Measurements from ENCODE around the gene UNC13B. TPM values are rescaled to one million over a fixed set of nuclear protein-coding genes. Genes with fewer than 3 reads are reported as not detected.

UNC13B gene
- total RNA-seq, 2 donors from 2014 or later: 12.9 to 14.6 TPM

GRCh38 chr9:35198191-35198590 is 36.4 kb downstream of the UNC13B start:
- no peak for TF ChIP-seq CTCF (IDR thresholded peaks at IDR 0.05)
- no peaks in the 10 kb centered on the region for H3K36me3 ChIP-seq
- no peak overlapping the region for H3K27ac ChIP-seq
- H3K9me3 ChIP-seq: peaks cover 0 to 9% of the 10 kb centered on the region in 2 donors
- H3K27me3 ChIP-seq: no peaks in the 10 kb centered on the region
- H3K4me1 ChIP-seq: peaks cover 0 to 4% of the 10 kb centered on the region in 2 donors
- no peak for DNase-seq (ENCODE audit: low spot score)
- no peak overlapping the region for H3K4me3 ChIP-seq

- Histone ChIP-seq H3K27me3 (no peaks in the 10 kb centered on the region), H3K4me1 (no peaks in the 10 kb centered on the region), H3K9me3 (peaks cover 0 to 29% of the 10 kb centered on the region in 2 donors), H3K36me3 (no peaks in the 10 kb centered on the region), H3K27ac (no peak overlapping the region), H3K4me3 (no peak overlapping the region)
- TF ChIP-seq CTCF (IDR thresholded peaks at IDR 0.05): no peak
- no peak for DNase-seq (ENCODE audit: low spot score)
Observed at GRCh38 chr9:35203528-35203927, 41.7 kb downstream of the UNC13B start.

GRCh38 chr9:35205340-35205739 is 43.5 kb downstream of the UNC13B start:
- no peaks in the 10 kb centered on the region for H3K36me3 ChIP-seq
- no peaks in the 10 kb centered on the region for H3K27me3 ChIP-seq
- no peak overlapping the region for H3K27ac ChIP-seq
- no peaks in the 10 kb centered on the region for H3K4me1 ChIP-seq
- no peak overlapping the region for H3K4me3 ChIP-seq
- DNase-seq (ENCODE audit: low spot score): no peak
- TF ChIP-seq CTCF (IDR thresholded peaks at IDR 0.05): no peak
- H3K9me3 ChIP-seq: peaks cover 0 to 29% of the 10 kb centered on the region in 2 donors

- H3K27ac ChIP-seq: no peak overlapping the region
- no peaks in the 10 kb centered on the region for H3K4me1 ChIP-seq
- no peak overlapping the region for H3K4me3 ChIP-seq
- H3K36me3 ChIP-seq: no peaks in the 10 kb centered on the region
- no peak for TF ChIP-seq CTCF (IDR thresholded peaks at IDR 0.05)
- no peak for DNase-seq (ENCODE audit: low spot score)
- no peaks in the 10 kb centered on the region for H3K9me3 ChIP-seq
- no peaks in the 10 kb centered on the region for H3K27me3 ChIP-seq
Observed at GRCh38 chr9:35211854-35212253, 50.0 kb downstream of the UNC13B start.

- Histone ChIP-seq H3K27me3 (no peaks in the 10 kb centered on the region), H3K9me3 (peaks cover 0 to 3% of the 10 kb centered on the region in 2 donors), H3K27ac (no peak overlapping the region), H3K4me3 (peak overlapping the region in 1 of 2 donors; percentile 1), H3K4me1 (no peaks in the 10 kb centered on the region), H3K36me3 (no peaks in the 10 kb centered on the region)
- TF ChIP-seq CTCF (IDR thresholded peaks at IDR 0.05): no peak
- no peak for DNase-seq (ENCODE audit: low spot score)
Observed at GRCh38 chr9:35220659-35221338, 59.0 kb downstream of the UNC13B start.

- no peaks in the 10 kb centered on the region for H3K36me3 ChIP-seq
- no peak overlapping the region for H3K4me3 ChIP-seq
- peaks cover 0 to 10% of the 10 kb centered on the region in 2 donors for H3K4me1 ChIP-seq
- peaks cover 0 to 3% of the 10 kb centered on the region in 2 donors for H3K9me3 ChIP-seq
- H3K27me3 ChIP-seq: no peaks in the 10 kb centered on the region
- no peak overlapping the region for H3K27ac ChIP-seq
- TF ChIP-seq CTCF (IDR thresholded peaks at IDR 0.05): no peak
- no peak for DNase-seq (ENCODE audit: low spot score)
Observed at GRCh38 chr9:35225677-35226076, 63.9 kb downstream of the UNC13B start.
